Gastrocnemius medialis (tissue), 4 donors: ENCODE data around the gene ZDHHC14.

ENCODE experiments used
- CTCF ChIP-seq, 5 experiments: fragments of 450-650 bp in 3 of 5; fragments of 200-600 bp in 2 of 5; sonication (generic) in 2 of 5; IDR thresholded peaks in 4 of 5; conservative IDR thresholded peaks in 1 of 5; 1 replicate in 4 of 5; 2 replicates in 1 of 5; pipeline ENCODE4 v1.5.1; 2016 to 2019; ENCODE audit warnings: antibody characterized with exemption in 5 of 5, mild to moderate bottlenecking in 3 of 5, moderate library complexity in 3 of 5
- POLR2A ChIP-seq, 2 donors: fragments of 450-650 bp; IDR thresholded peaks; one replicate each; pipeline ENCODE4 v1.6.1; 2017; ENCODE audit warnings: antibody characterized with exemption in 2 of 2, mild to moderate bottlenecking in 2 of 2, moderate library complexity in 2 of 2

- TF ChIP-seq CTCF (IDR thresholded peaks at IDR 0.05 in 4 of 5, conservative IDR thresholded peaks at IDR 0.05 in 1 of 5) (no peak), POLR2A (IDR thresholded peaks at IDR 0.05) (no peak)
These were observed 233.1 kb downstream of the ZDHHC14 start for GRCh38 chr6:157614026-157614568.
